ENCODE results near the gene ABTB2.

The ABTB2 gene

GRCh38 chr11:34323601-34324000 is 34.2 kb downstream of the ABTB2 start:
- Histone ChIP-seq H3K27me3 (ENCODE audit: insufficient read depth, poor library complexity, severe bottlenecking) (no peaks in the 10 kb centered on the region), H3K27ac (replicated peaks) (no peak overlapping the region), H3K4me3 (replicated peaks; ENCODE audit: insufficient read depth, low read length) (no peak overlapping the region)
- TF ChIP-seq REST (IDR thresholded peaks at IDR 0.05; ENCODE audit: insufficient replicate concordance, low read depth) (no peak), CTCF (IDR thresholded peaks at IDR 0.05; ENCODE audit: insufficient read depth, low read length) (no peak), SPI1 (IDR thresholded peaks at IDR 0.05; ENCODE audit: borderline replicate concordance, low read depth) (no peak), POLR2AphosphoS5 (IDR thresholded peaks at IDR 0.05; ENCODE audit: low read depth) (no peak), GABPA (IDR thresholded peaks at IDR 0.05; ENCODE audit: low read depth) (no peak)
- DNase-seq (ENCODE audit: low read depth in 1 of 2, low spot score in 1 of 2): no peak

GRCh38 chr11:34318111-34319037 is 39.4 kb downstream of the ABTB2 start:
- H3K4me3 ChIP-seq (replicated peaks; ENCODE audit: insufficient read depth, low read length): no peak overlapping the region
- no peak for TF ChIP-seq SPI1 (IDR thresholded peaks at IDR 0.05; ENCODE audit: borderline replicate concordance, low read depth)
- TF ChIP-seq GABPA (IDR thresholded peaks at IDR 0.05; ENCODE audit: low read depth): no peak
- no peak for TF ChIP-seq POLR2AphosphoS5 (IDR thresholded peaks at IDR 0.05; ENCODE audit: low read depth)
- no peak for TF ChIP-seq REST (IDR thresholded peaks at IDR 0.05; ENCODE audit: insufficient replicate concordance, low read depth)
- no peak for TF ChIP-seq CTCF (IDR thresholded peaks at IDR 0.05; ENCODE audit: insufficient read depth, low read length)
- DNase-seq (ENCODE audit: low read depth in 1 of 2, low spot score in 1 of 2): no peak
- no peak overlapping the region for H3K27ac ChIP-seq (replicated peaks)
- no peaks in the 10 kb centered on the region for H3K27me3 ChIP-seq (ENCODE audit: insufficient read depth, poor library complexity, severe bottlenecking)

GRCh38 chr11:34317666-34318065 is 40.1 kb downstream of the ABTB2 start:
- H3K27ac ChIP-seq (replicated peaks): no peak overlapping the region
- no peak for TF ChIP-seq GABPA (IDR thresholded peaks at IDR 0.05; ENCODE audit: low read depth)

GRCh38 chr11:34317036-34317360 is 40.8 kb downstream of the ABTB2 start:
- no peak for DNase-seq (ENCODE audit: low read depth in 1 of 2, low spot score in 1 of 2)
- no peak for TF ChIP-seq SPI1 (IDR thresholded peaks at IDR 0.05; ENCODE audit: borderline replicate concordance, low read depth)
- TF ChIP-seq REST (IDR thresholded peaks at IDR 0.05; ENCODE audit: insufficient replicate concordance, low read depth): no peak
- TF ChIP-seq GABPA (IDR thresholded peaks at IDR 0.05; ENCODE audit: low read depth): no peak
- no peak for TF ChIP-seq CTCF (IDR thresholded peaks at IDR 0.05; ENCODE audit: insufficient read depth, low read length)
- TF ChIP-seq POLR2AphosphoS5 (IDR thresholded peaks at IDR 0.05; ENCODE audit: low read depth): no peak
- H3K27me3 ChIP-seq (ENCODE audit: insufficient read depth, poor library complexity, severe bottlenecking): no peaks in the 10 kb centered on the region
- no peak overlapping the region for H3K27ac ChIP-seq (replicated peaks)
- no peak overlapping the region for H3K4me3 ChIP-seq (replicated peaks; ENCODE audit: insufficient read depth, low read length)

More at GRCh38 chr11:34317666-34318065, 40.1 kb downstream of the ABTB2 start:
- no peak for DNase-seq (ENCODE audit: low read depth in 1 of 2, low spot score in 1 of 2)
- Histone ChIP-seq H3K27me3 (ENCODE audit: insufficient read depth, poor library complexity, severe bottlenecking) (no peaks in the 10 kb centered on the region), H3K4me3 (replicated peaks; ENCODE audit: insufficient read depth, low read length) (no peak overlapping the region)
